WTC11 (cell line): ENCODE measurements around the gene MARS1. TPM values are rescaled to one million over a fixed set of nuclear protein-coding genes. Genes with fewer than 3 reads are reported as not detected.
A peak's percentile ranks its signal among the peaks of the same experiment; 100 is the strongest.

Experiments used
- ATAC-seq: fragments of 200-7000 bp; cut with Tn5 transposase; 2 replicates; pipeline ENCODE4 v1.10.0; 2021; ENCODE audit warnings: mild to moderate bottlenecking, moderate library complexity
- CTCF ChIA-PET: fragments of 300-600 bp; sonication (Branson Sonifier 250); formaldehyde crosslinking; loops from one replicate; lab custom pipeline; 2021; ENCODE audit warnings: antibody characterized with exemption; lab: Charles Lee
- POLR2A ChIA-PET: fragments of 350-600 bp; sonication (Branson Sonifier 250); formaldehyde crosslinking; loops from one replicate; lab custom pipeline; 2021; ENCODE audit warnings: antibody characterized with exemption; lab: Charles Lee
- DNase-seq: peaks from one replicate; pipeline ENCODE4 v3.0.0; 2021; ENCODE audit warnings: low spot score
- H3K27ac Mint-ChIP-seq: 2 replicates; pipeline ENCODE4 v1.8.0; 2021; ENCODE audit warnings: mixed read lengths
- H3K27me3 Mint-ChIP-seq: 2 replicates; pipeline ENCODE4 v1.8.0; 2021; ENCODE audit warnings: low read depth, mild to moderate bottlenecking, moderate library complexity, mixed read lengths
- H3K36me3 Mint-ChIP-seq: 2 replicates; pipeline ENCODE4 v1.8.0; 2021; ENCODE audit warnings: mixed read lengths
- H3K4me1 Mint-ChIP-seq: 2 replicates; pipeline ENCODE4 v1.8.0; 2022; ENCODE audit warnings: mixed read lengths
- H3K4me3 Mint-ChIP-seq: 2 replicates; pipeline ENCODE4 v1.8.0; 2021; ENCODE audit warnings: mild to moderate bottlenecking, moderate library complexity, mixed read lengths
- H3K9me3 Mint-ChIP-seq: 2 replicates; pipeline ENCODE4 v1.8.0; 2021; ENCODE audit warnings: mixed read lengths
- E2F5 ChIP-seq: sonication (generic); formaldehyde crosslinking; IDR thresholded peaks from 2 replicates; pipeline ENCODE4 v1.8.1; 2022; ENCODE audit warnings: mild to moderate bottlenecking, moderate library complexity, missing genetic modification reagents
- ELF4 ChIP-seq: sonication (generic); formaldehyde crosslinking; IDR thresholded peaks from 2 replicates; pipeline ENCODE4 v1.8.1; 2022; ENCODE audit warnings: low read depth, mild to moderate bottlenecking, moderate library complexity, missing genetic modification reagents
- EMX1 ChIP-seq: fragments of 250-450 bp; sonication (Bioruptor Pico); IDR thresholded peaks from 2 replicates; pipeline ENCODE4 v1.8.0; 2021; ENCODE audit warnings: mild to moderate bottlenecking
- ETV6 ChIP-seq: sonication (generic); formaldehyde crosslinking; IDR thresholded peaks from 2 replicates; pipeline ENCODE4 v1.8.1; 2022; ENCODE audit warnings: mild to moderate bottlenecking, missing genetic modification reagents
- GTF2I ChIP-seq: fragments of 250-450 bp; sonication (Bioruptor Pico); conservative IDR thresholded peaks from 2 replicates; pipeline ENCODE4 v1.4.0; 2021; ENCODE audit warnings: mild to moderate bottlenecking
- MAX ChIP-seq: sonication (generic); formaldehyde crosslinking; IDR thresholded peaks from 2 replicates; pipeline ENCODE4 v1.8.0; 2022; ENCODE audit warnings: mild to moderate bottlenecking, missing genetic modification reagents
- NFATC4 ChIP-seq: fragments of 250-450 bp; sonication (Bioruptor Pico); IDR thresholded peaks from 2 replicates; pipeline ENCODE4 v1.9.0; 2021; ENCODE audit warnings: mild to moderate bottlenecking
- PRDM15 ChIP-seq: sonication (generic); formaldehyde crosslinking; IDR thresholded peaks from 2 replicates; pipeline ENCODE4 v1.8.0; 2022; ENCODE audit warnings: missing genetic modification reagents
- PREB ChIP-seq: sonication (generic); formaldehyde crosslinking; IDR thresholded peaks from 2 replicates; pipeline ENCODE4 v1.8.1; 2022; ENCODE audit warnings: mild to moderate bottlenecking, missing genetic modification reagents, moderate library complexity, borderline replicate concordance
- RELA ChIP-seq: sonication (generic); formaldehyde crosslinking; IDR thresholded peaks from 2 replicates; pipeline ENCODE4 v1.8.1; 2022; ENCODE audit warnings: missing genetic modification reagents, mild to moderate bottlenecking, borderline replicate concordance
- SOX15 ChIP-seq: fragments of 250-450 bp; sonication (Bioruptor Pico); IDR thresholded peaks from 2 replicates; pipeline ENCODE4 v1.9.0; 2021; ENCODE audit warnings: mild to moderate bottlenecking
- TEAD1 ChIP-seq: sonication (generic); formaldehyde crosslinking; IDR thresholded peaks from 2 replicates; pipeline ENCODE4 v1.8.0; 2022; ENCODE audit warnings: mild to moderate bottlenecking, missing genetic modification reagents
- USF2 ChIP-seq: sonication (generic); formaldehyde crosslinking; IDR thresholded peaks from 2 replicates; pipeline ENCODE4 v1.8.1; 2023; ENCODE audit warnings: mild to moderate bottlenecking, missing genetic modification reagents, moderate library complexity
- ZBTB43 ChIP-seq: sonication (generic); formaldehyde crosslinking; IDR thresholded peaks from 2 replicates; pipeline ENCODE4 v1.8.1; 2023; ENCODE audit warnings: mild to moderate bottlenecking, missing genetic modification reagents
- ZMAT4 ChIP-seq: fragments of 250-450 bp; sonication (Bioruptor Pico); IDR thresholded peaks from 2 replicates; pipeline ENCODE4 v1.9.0; 2021; ENCODE audit warnings: mild to moderate bottlenecking
- ZNF425 ChIP-seq: fragments of 250-450 bp; sonication (Bioruptor Pico); conservative IDR thresholded peaks from 2 replicates; pipeline ENCODE4 v1.9.0; 2021; ENCODE audit warnings: mild to moderate bottlenecking
- total RNA-seq: library from RNA; stranded (reverse); gene quantifications from 3 replicates; pipeline ENCODE4 v1.2.3, GENCODE V29; 2021

MARS1 gene
- total RNA-seq, 1 experiment from 2014 or later = 367 TPM

- TF ChIP-seq MAX (CRISPR knock-in tag) (peak; percentile 80), PREB (CRISPR knock-in tag) (no peak), USF2 (CRISPR knock-in tag) (peak; percentile 90)
Measured at GRCh38 chr12:57522011-57522886, 34.4 kb downstream of the MARS1 start, which contains the start of gene MBD6 (continued).

GRCh38 chr12:57522887-57523705 is 35.2 kb downstream of the MARS1 start:
- peak overlapping the region; percentile 93 for H3K27ac Mint-ChIP-seq
- peaks cover 3% of the 10 kb centered on the region; the same call in 1 of the 2 replicates for H3K27me3 Mint-ChIP-seq
- CTCF ChIA-PET = interaction anchor here (0.9 to 2.3 kb wide), 4 partner anchors 60 to 213 kb away, joined by 3 to 8 read pairs (median 4); partner anchors contain the start of gene GLI1
- peaks cover 10% of the 10 kb centered on the region for H3K36me3 Mint-ChIP-seq
- peak; percentile 43; the same call in 1 of the 2 replicates for TF ChIP-seq PRDM15
- TF ChIP-seq E2F5 (CRISPR knock-in tag) = no peak
- no peak for TF ChIP-seq GTF2I (CRISPR knock-in tag)
- TF ChIP-seq TEAD1 (CRISPR knock-in tag) = no peak
- TF ChIP-seq, all 79 proteins: peak for 1
- ATAC-seq (peak; percentile 0; the same call in 1 of the 2 replicates), DNase-seq (peak; percentile 72)
- POLR2A ChIA-PET = interaction anchor here (1.0 kb wide), 1 partner anchor 91 kb away, joined by 3 read pairs; no protein-coding TSS in a partner anchor
- Mint-ChIP-seq H3K4me1 (peaks cover 42% of the 10 kb centered on the region), H3K4me3 (peak overlapping the region; percentile 90), H3K9me3 (no peaks in the 10 kb centered on the region)

GRCh38 chr12:57523706-57524614 is 36.1 kb downstream of the MARS1 start:
- POLR2A ChIA-PET = interaction anchor here (0.6 to 1.0 kb wide), 2 partner anchors 90 to 995 kb away, joined by 3 read pairs; no protein-coding TSS in a partner anchor
- Mint-ChIP-seq H3K4me1 (peaks cover 35% of the 10 kb centered on the region), H3K9me3 (no peaks in the 10 kb centered on the region), H3K36me3 (peaks cover 8% of the 10 kb centered on the region), H3K27me3 (peaks cover 3% of the 10 kb centered on the region; the same call in 1 of the 2 replicates), H3K4me3 (peak overlapping the region; percentile 90), H3K27ac (peak overlapping the region; percentile 93)
- DNase-seq (no peak), ATAC-seq (no peak)
- CTCF ChIA-PET = interaction anchor here (0.7 to 2.3 kb wide), 6 partner anchors 23 to 281 kb away, joined by 3 to 8 read pairs (median 6); partner anchors contain the start of genes DCTN2 and GLI1
- TF ChIP-seq ETV6 (no peak), ELF4 (CRISPR knock-in tag) (no peak), RELA (no peak), ZNF425 (no peak), ZBTB43 (no peak), SOX15 (CRISPR knock-in tag) (no peak), ZMAT4 (CRISPR knock-in tag) (no peak), EMX1 (CRISPR knock-in tag) (no peak), NFATC4 (CRISPR knock-in tag) (no peak)
